Measurements from ENCODE around the gene CAMTA1.

CAMTA1 gene

DNA sequence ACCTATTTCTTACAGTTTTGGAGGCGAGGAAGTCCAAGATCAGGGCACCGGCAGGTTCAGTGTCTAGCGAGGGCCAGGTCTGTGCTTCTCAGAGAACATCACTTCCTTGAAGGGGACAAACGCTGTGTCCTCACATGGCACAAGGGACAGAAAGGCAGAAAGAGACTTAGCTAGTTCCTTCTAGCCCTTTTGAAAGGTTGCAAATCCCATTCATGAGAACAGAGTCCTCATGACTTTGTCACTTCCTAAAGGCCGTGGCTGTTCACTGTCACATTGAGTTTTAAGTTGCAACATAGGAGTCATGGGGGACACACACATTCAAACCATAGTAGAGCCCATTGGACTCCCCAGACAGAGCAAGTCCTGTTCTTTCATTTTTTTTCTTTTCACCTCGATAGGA lies 1026.2 kb downstream of the CAMTA1 start:
- Histone ChIP-seq H3K36me3 (ENCODE audit: control insufficient read depth, insufficient read depth, low read length) (peaks cover 10% of the 10 kb centered on the region), H3K4me1 (ENCODE audit: control insufficient read depth, insufficient read depth, low read length) (no peaks in the 10 kb centered on the region)
- 96 to 97% methylated on average over 6 of the region's 6 CpGs for WGBS, 2 experiments

DNA sequence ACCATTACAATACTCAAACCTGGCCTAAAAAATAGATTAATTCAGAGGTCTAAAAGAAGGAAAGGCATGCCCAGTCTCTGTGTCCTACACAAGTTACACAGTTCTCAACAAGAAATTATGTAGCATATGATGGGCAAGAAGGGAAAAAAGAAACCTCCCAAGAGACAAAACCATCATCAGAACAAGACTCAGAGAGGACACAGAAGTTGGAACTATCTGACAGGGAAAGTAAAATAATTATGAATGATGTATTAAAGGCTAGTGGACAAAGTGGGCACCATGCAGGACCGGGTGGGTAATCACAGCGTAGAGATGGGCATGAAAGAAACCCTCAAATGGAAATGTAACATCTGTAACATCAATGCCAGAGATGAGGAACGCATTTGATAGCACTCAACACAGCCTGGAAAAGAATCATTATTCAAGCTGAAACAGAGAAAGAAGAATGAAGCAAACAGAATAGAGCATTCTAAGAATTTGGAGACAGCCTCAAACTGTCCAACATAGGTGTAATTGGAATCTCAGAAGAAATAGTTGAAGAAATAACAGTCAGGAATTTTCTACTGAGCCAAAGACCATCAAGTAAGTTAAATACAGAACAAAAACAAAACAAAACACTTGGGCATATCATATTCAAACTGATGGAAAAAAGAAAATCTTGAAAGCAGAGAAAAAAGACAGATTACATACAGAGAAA lies 1028.6 kb downstream of the CAMTA1 start:
- no peak overlapping the region for H3K4me3 ChIP-seq (ENCODE audit: insufficient read depth, low read depth, low read length)
- no peak overlapping the region for H3K27ac ChIP-seq (ENCODE audit: insufficient read depth, low read depth, low read length, poor library complexity, severe bottlenecking)
- H3K9me3 ChIP-seq (ENCODE audit: control insufficient read depth, low read length) = peaks cover 8% of the 10 kb centered on the region
- H3K4me1 ChIP-seq (ENCODE audit: control insufficient read depth, insufficient read depth, low read length) = no peaks in the 10 kb centered on the region
- 74 to 81% methylated on average over 3 of the region's 3 CpGs for WGBS, 2 experiments
- H3K36me3 ChIP-seq (ENCODE audit: control insufficient read depth, insufficient read depth, low read length) = peaks cover 10% of the 10 kb centered on the region
- H3K27me3 ChIP-seq (ENCODE audit: control insufficient read depth, insufficient read depth, low read length, poor library complexity, severe bottlenecking) = no peaks in the 10 kb centered on the region

More for the DNA sequence above, 1026.2 kb downstream of the CAMTA1 start:
- H3K4me3 ChIP-seq (ENCODE audit: insufficient read depth, low read depth, low read length) = no peak overlapping the region
- no peak overlapping the region for H3K27ac ChIP-seq (ENCODE audit: insufficient read depth, low read depth, low read length, poor library complexity, severe bottlenecking)
- peaks cover 8% of the 10 kb centered on the region for H3K9me3 ChIP-seq (ENCODE audit: control insufficient read depth, low read length)
- H3K27me3 ChIP-seq (ENCODE audit: control insufficient read depth, insufficient read depth, low read length, poor library complexity, severe bottlenecking) = no peaks in the 10 kb centered on the region
